Measurements from ENCODE around the gene UNCX.
"Not testable (repeated sequence)": the region's sequence is repeated elsewhere in the genome, so short reads cannot be mapped to it uniquely, and the experiment has no call there.

The UNCX gene

GRCh38 chr7:1211611-1212010 lies 21.1 kb upstream of the UNCX start:
- DNase-seq: no peak
- in situ Hi-C loops (cut with HindIII; ENCODE audit: low pct_ligation_motif_present, low pct_unique_long_range_greater_than_20kb, low sequenced_read_pairs): no loop called here

GRCh38 chr7:1212025-1212424 lies 20.6 kb upstream of the UNCX start:
- DNase-seq; in situ Hi-C loops (cut with HindIII; ENCODE audit: low pct_ligation_motif_present, low pct_unique_long_range_greater_than_20kb, low sequenced_read_pairs): not testable (repeated sequence)

- DNase-seq: no peak
- in situ Hi-C loops (cut with HindIII; ENCODE audit: low pct_ligation_motif_present, low pct_unique_long_range_greater_than_20kb, low sequenced_read_pairs): no loop called here
Observed at GRCh38 chr7:1214516-1214915, 18.2 kb upstream of the UNCX start.

- DNase-seq: no peak
- in situ Hi-C loops (cut with HindIII; ENCODE audit: low pct_ligation_motif_present, low pct_unique_long_range_greater_than_20kb, low sequenced_read_pairs): no loop called here
Observed at GRCh38 chr7:1218541-1219165, 14.0 kb upstream of the UNCX start.

- in situ Hi-C loops (cut with HindIII; ENCODE audit: low pct_ligation_motif_present, low pct_unique_long_range_greater_than_20kb, low sequenced_read_pairs): no loop called here
- DNase-seq: no peak
Observed at GRCh38 chr7:1219498-1219897, 13.2 kb upstream of the UNCX start.

GRCh38 chr7:1220000-1220726 lies 12.5 kb upstream of the UNCX start:
- in situ Hi-C loops (cut with HindIII; ENCODE audit: low pct_ligation_motif_present, low pct_unique_long_range_greater_than_20kb, low sequenced_read_pairs): no loop called here
- no peak for DNase-seq

- in situ Hi-C loops (cut with HindIII; ENCODE audit: low pct_ligation_motif_present, low pct_unique_long_range_greater_than_20kb, low sequenced_read_pairs): no loop called here
- DNase-seq: no peak
Observed at GRCh38 chr7:1220977-1221745, 11.5 kb upstream of the UNCX start.

- peak; percentile 12 for DNase-seq
- in situ Hi-C loops (cut with HindIII; ENCODE audit: low pct_ligation_motif_present, low pct_unique_long_range_greater_than_20kb, low sequenced_read_pairs): no loop called here
Observed at GRCh38 chr7:1223196-1223981, 9.3 kb upstream of the UNCX start.

GRCh38 chr7:1224086-1224716 lies 8.5 kb upstream of the UNCX start:
- no peak for DNase-seq
- in situ Hi-C loops (cut with HindIII; ENCODE audit: low pct_ligation_motif_present, low pct_unique_long_range_greater_than_20kb, low sequenced_read_pairs): no loop called here

- no peak for DNase-seq
- in situ Hi-C loops (cut with HindIII; ENCODE audit: low pct_ligation_motif_present, low pct_unique_long_range_greater_than_20kb, low sequenced_read_pairs): no loop called here
Observed at GRCh38 chr7:1225030-1225429, 7.6 kb upstream of the UNCX start.

- no peak for DNase-seq
- in situ Hi-C loops (cut with HindIII; ENCODE audit: low pct_ligation_motif_present, low pct_unique_long_range_greater_than_20kb, low sequenced_read_pairs): no loop called here
Observed at GRCh38 chr7:1225441-1226185, 7.1 kb upstream of the UNCX start.

- in situ Hi-C loops (cut with HindIII; ENCODE audit: low pct_ligation_motif_present, low pct_unique_long_range_greater_than_20kb, low sequenced_read_pairs): no loop called here
- no peak for DNase-seq
Observed at GRCh38 chr7:1226186-1226901, 6.3 kb upstream of the UNCX start.

- no peak for DNase-seq
- in situ Hi-C loops (cut with HindIII; ENCODE audit: low pct_ligation_motif_present, low pct_unique_long_range_greater_than_20kb, low sequenced_read_pairs): no loop called here
Observed at GRCh38 chr7:1227071-1227804, 5.4 kb upstream of the UNCX start.

- in situ Hi-C loops (cut with HindIII; ENCODE audit: low pct_ligation_motif_present, low pct_unique_long_range_greater_than_20kb, low sequenced_read_pairs): no loop called here
Observed at GRCh38 chr7:1227814-1228544, 4.7 kb upstream of the UNCX start.

GRCh38 chr7:1228545-1229201 lies 4.0 kb upstream of the UNCX start:
- in situ Hi-C loops (cut with HindIII; ENCODE audit: low pct_ligation_motif_present, low pct_unique_long_range_greater_than_20kb, low sequenced_read_pairs): no loop called here
- no peak for DNase-seq

More at GRCh38 chr7:1227814-1228544, 4.7 kb upstream of the UNCX start:
- DNase-seq: no peak
